ENCODE results near the gene GRIA4. TPM values are rescaled to one million over a fixed set of nuclear protein-coding genes. Genes with fewer than 3 reads are reported as not detected.
A peak's percentile ranks its signal among the peaks of the same experiment; 100 is the strongest.

Gene GRIA4
- total RNA-seq, 1 donor from 2014 or later: not detected

DNA sequence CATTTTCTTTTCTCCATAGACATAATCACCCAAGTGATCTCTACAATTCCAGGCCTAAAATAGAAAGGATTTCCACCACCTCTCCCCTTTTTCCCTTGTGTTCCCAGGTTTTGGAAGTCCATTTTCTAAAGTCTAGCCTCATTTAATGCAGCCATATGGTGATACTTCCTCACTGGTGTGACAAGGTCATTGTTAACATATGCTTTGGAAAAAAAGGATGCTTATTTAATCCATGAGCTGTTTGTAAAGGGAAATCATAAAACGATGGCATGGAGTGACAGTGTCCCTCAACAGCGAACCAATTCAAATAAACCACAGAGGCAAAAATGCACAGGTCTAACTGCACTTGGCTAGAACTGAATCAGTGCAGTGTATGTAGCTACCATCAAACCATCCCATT is 26.6 kb downstream of the GRIA4 start:
- no peak for DNase-seq (ENCODE audit: low read depth)

DNA sequence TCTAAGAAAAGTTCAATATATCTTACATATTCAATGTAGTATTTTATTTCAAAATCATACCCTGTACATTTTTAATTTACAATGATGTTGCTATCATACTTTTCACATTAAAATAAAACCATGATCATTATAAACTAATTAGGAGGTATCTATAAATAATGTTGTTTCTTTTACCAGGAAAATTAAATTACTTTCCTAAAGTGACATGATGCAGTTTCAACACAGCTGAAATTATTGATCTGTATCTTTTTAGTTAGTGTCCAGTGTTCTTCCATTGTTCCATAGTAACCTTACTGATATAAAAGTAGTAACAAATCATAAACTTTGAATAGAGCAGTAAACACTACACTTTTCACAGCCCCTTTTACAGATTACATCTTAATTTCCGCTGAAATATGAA is 29.7 kb downstream of the GRIA4 start:
- no peak for DNase-seq (ENCODE audit: low read depth)

GRCh38 chr11:105641433-105641832 is 31.6 kb downstream of the GRIA4 start:
- no peak for DNase-seq (ENCODE audit: low read depth)

DNA sequence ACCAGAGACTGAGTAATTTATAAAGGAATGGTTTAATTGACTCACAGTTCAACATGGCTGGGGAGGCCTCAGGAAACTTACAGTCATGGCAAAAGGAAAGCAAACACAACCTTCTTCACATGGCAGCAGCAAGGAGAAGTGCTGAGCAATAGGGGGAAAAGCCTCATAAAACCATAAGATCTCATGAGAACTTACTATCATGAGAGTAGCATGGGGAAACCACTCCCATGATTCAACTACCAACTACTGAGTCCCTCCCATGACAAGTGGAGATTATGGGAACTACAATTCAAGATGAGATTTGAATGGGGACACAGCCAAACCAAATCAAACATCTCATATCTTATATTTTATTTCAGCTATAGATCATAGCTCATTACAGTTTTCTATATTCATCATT is 33.0 kb downstream of the GRIA4 start:
- no peak for DNase-seq (ENCODE audit: low read depth)

GRCh38 chr11:105644839-105645573 is 35.1 kb downstream of the GRIA4 start:
- peak; percentile 9 for DNase-seq (ENCODE audit: low read depth)

- no peak for DNase-seq (ENCODE audit: low read depth)
These were observed 37.9 kb downstream of the GRIA4 start for GRCh38 chr11:105647780-105648179.

- no peak for DNase-seq (ENCODE audit: low read depth)
These were observed 38.9 kb downstream of the GRIA4 start for GRCh38 chr11:105648762-105649161.

GRCh38 chr11:105665281-105665680 is 55.4 kb downstream of the GRIA4 start:
- no peak for DNase-seq (ENCODE audit: low read depth)

GRCh38 chr11:105667441-105667840 is 57.6 kb downstream of the GRIA4 start:
- DNase-seq (ENCODE audit: low read depth): no peak

DNA sequence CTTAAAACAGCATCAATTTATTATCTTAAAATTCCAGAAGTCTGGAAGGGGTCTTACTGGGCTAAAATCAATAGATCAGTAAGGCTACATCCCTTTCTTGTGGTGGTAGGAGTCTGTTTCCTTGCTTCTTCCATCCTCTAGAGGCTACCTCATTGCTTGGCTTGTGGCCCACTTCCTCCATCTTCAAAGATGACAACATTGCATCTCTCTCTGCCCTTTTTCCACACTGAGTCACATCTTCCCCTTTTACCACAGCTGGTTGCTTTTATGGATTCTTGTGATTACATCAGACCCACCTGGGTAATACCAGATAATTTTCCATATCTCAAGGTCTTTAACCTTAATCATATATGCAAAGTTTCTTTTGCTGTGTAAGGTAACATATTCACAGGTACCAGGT is 60.9 kb downstream of the GRIA4 start:
- DNase-seq (ENCODE audit: low read depth): no peak

DNA sequence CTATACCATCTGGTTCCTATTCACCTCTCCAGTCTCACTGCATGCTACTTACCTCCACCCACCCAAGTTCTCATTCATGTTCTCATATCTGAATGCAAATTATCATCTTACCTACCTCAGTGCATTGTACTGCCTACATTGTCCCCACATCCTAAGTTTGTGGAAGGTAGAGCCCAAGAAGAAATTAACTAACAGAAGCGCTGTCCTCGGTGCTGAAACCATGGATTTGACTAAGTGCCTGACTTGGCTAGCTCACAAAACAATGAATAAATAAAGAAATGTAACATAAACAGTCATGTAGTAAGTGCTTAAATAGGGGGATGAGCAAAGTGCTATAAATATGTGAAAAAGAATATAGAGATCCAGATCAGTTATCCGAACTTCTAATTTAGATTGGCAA is 63.2 kb downstream of the GRIA4 start:
- DNase-seq (ENCODE audit: low read depth): peak; percentile 71

DNA sequence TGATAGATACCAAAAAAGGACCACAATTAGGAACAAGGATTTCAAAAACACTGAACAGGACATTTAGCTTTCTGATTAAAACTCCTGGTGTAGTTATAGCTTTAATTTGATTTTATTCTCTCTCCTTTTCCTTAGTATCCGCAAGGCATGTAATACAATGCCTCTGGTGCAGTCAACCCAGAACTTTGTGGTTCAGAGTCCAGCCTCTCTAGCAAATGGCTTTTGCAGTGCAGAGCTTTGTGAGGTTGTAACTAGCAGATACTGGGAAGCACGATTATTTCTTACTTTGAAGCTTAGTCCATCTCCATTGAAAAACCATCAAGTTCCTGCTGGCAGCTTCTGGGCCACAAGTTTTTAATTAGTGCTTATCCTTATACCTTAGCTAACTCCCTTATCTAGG is 79.8 kb downstream of the GRIA4 start:
- no peak for DNase-seq (ENCODE audit: low read depth)

- no peak for DNase-seq (ENCODE audit: low read depth)
These were observed 80.6 kb downstream of the GRIA4 start for GRCh38 chr11:105690467-105690866.

DNA sequence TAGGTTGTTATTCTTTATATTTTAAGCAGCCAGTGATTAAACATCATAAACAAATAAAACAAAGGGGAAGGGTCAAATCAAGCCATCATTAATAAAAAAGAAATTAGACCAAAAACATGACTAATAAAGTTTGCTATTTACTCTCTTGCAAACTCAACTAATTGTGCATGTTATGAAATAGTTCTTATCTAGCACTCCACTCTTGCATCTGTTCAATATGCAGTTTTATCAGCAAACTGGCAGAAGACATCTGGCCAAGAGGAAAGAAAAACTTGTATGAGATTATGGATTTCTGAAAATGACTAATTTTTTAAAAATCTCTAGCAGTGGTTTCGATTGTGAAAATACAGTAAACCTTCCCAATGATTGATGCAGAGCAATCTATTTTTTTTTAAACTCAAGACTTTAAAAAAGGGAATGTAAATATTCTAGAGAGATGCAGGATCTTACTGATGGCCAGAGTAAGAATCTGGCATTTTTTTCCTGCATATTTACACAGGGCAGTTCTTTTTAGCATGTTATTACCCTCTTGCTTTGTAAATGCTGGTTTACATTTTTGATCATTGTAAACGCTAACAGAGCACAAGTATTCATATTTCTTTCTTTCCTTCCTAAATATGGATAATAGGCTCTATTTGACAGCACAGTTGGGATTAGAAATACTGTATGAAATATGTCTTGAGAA is 83.3 kb downstream of the GRIA4 start:
- DNase-seq (ENCODE audit: low read depth): no peak

- no peak for DNase-seq (ENCODE audit: low read depth)
These were observed 86.1 kb downstream of the GRIA4 start for GRCh38 chr11:105696000-105696399.

DNA sequence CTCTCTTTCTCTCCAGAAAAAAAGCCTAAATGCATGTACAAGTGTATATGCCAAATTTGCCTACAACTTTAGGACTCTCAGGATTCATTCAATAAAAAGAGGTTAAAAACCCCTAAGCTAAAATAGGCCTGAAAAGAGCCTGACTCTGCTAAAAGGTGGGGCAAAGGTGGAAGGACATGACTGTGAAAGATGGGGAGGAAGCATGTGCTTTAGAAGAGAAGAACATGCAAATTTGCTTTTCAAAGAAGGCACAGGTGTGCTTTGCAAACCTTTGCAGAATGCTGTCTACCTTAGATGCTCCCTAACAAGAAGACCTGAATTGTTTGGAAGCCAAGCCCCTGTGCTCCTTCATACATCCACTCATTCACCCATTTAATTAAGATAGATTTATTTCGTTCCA is 87.4 kb downstream of the GRIA4 start:
- no peak for DNase-seq (ENCODE audit: low read depth)

GRCh38 chr11:105699203-105699602 is 89.3 kb downstream of the GRIA4 start:
- DNase-seq (ENCODE audit: low read depth): no peak

GRCh38 chr11:105700271-105700670 is 90.4 kb downstream of the GRIA4 start:
- DNase-seq (ENCODE audit: low read depth): no peak

GRCh38 chr11:105701098-105701497 is 91.2 kb downstream of the GRIA4 start:
- no peak for DNase-seq (ENCODE audit: low read depth)

DNA sequence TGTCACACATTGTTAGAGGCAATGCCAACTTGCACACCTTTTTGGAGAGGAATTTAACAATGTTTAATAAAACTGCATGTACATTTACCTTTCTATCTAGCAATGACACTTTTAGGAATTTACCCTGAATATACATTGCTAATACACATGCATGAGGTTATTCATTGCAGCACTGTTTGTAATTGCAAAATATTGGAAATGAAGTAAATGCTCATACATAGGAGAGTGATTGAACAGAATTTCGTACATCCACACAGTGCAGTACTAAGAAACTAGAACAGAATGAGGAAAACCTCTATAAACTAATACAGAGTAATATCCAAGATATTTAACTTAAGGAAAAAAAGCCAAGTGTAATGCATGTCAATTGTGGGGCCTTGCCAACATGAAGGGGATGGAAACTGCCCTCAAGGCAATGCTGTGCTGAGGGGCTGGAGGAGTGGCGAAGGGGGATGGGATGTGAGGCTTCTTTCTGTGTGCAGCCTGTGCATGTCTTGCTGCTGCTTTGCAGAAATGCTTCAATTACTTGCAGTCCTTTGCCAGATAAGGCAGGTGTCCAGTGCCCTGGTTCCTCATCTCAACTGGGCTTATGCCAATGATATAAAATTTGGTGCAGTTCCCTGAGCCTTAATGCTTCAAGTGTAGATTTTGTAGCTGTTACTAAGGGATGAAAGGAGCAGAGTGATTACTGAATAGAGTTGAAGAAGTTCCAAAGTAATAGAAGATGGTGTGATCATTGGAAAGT is 96.1 kb downstream of the GRIA4 start:
- DNase-seq (ENCODE audit: low read depth): no peak

GRCh38 chr11:105713106-105713505 is 103.2 kb downstream of the GRIA4 start:
- DNase-seq (ENCODE audit: low read depth): no peak

DNA sequence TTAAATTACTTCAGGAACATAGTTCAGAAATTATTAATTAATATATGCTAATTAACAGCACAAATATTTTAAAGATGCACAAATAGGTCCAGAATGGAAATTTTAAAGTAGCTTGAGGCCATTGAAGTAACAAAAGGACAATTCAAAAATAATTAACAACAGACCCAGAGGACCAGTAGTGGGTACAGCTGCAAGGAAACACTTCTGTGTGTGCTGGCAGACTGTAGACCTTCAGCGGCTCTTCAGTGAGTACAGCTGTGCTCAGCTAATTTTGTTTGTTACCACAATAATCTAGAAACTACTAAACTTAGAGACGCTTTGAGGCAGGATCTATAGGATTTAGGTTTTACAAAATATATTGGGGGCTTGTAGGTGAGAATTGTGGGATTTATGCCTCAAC is 103.8 kb downstream of the GRIA4 start:
- no peak for DNase-seq (ENCODE audit: low read depth)

All from myocyte (in vitro differentiated cells).